ENCODE results near the gene GDI1.

GDI1 gene

DNA sequence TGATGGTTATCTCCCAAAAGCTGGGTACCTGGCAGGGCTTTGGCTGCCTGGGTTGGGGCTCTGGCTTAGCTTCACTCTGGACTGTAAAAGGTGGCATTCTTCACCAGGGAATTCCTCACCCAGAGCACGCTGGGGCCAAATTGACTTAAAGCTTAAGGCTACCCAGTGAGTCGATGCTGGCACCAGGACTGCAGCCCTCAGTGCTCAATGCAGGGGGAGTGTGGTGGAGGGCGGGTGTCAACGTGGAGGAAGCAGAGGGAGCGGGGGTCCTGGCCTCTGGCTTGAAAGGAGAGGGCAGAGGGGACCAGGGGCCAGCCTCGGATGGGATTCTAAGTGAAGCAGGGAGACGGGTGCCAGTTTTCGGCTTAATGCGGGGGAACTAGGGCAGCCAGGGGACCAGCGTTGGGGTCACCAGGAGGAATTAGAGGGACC lies 6.5 kb downstream of the GDI1 start:
- in situ Hi-C loops (cut with HindIII; ENCODE audit: low pct_ligation_motif_present, low sequenced_read_pairs) = no loop called here

GRCh38 chrX:154443992-154444754 lies 7.2 kb downstream of the GDI1 start, which contains the start of gene FAM50A:
Gene FAM50A, plus strand, starts transcription at chrX:154444141. Its CDS starts 95 bp downstream, at chrX:154444236.
- no peaks in the 10 kb centered on the region for H3K27me3 ChIP-seq (replicated peaks)
- H3K27ac ChIP-seq = peak within 1 kb of the TSS; percentile 58
- in situ Hi-C loops (cut with HindIII; ENCODE audit: low pct_ligation_motif_present, low sequenced_read_pairs) = no loop called here
- H3K4me3 ChIP-seq (ENCODE audit: low read depth, low read length) = peak within 1 kb of the TSS; percentile 62
- TF ChIP-seq, protein P1, sequence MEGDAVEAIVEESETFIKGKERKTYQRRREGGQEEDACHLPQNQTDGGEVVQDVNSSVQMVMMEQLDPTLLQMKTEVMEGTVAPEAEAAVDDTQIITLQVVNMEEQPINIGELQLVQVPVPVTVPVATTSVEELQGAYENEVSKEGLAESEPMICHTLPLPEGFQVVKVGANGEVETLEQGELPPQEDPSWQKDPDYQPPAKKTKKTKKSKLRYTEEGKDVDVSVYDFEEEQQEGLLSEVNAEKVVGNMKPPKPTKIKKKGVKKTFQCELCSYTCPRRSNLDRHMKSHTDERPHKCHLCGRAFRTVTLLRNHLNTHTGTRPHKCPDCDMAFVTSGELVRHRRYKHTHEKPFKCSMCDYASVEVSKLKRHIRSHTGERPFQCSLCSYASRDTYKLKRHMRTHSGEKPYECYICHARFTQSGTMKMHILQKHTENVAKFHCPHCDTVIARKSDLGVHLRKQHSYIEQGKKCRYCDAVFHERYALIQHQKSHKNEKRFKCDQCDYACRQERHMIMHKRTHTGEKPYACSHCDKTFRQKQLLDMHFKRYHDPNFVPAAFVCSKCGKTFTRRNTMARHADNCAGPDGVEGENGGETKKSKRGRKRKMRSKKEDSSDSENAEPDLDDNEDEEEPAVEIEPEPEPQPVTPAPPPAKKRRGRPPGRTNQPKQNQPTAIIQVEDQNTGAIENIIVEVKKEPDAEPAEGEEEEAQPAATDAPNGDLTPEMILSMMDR (IDR thresholded peaks at IDR 0.05; ENCODE audit: low read depth, low read length, missing control alignments) = no peak
- DNase-seq = peak; percentile 26
- peaks cover 18% of the 10 kb centered on the region for H3K36me3 ChIP-seq (replicated peaks)

More for the DNA sequence above, 6.5 kb downstream of the GDI1 start:
- TF ChIP-seq, protein P1 (IDR thresholded peaks at IDR 0.05; ENCODE audit: low read depth, low read length, missing control alignments) = no peak
- DNase-seq = no peak
- peak overlapping the region; percentile 36 for H3K4me3 ChIP-seq (ENCODE audit: low read depth, low read length)
- H3K36me3 ChIP-seq (replicated peaks) = peaks cover 16% of the 10 kb centered on the region
- H3K27me3 ChIP-seq (replicated peaks) = no peaks in the 10 kb centered on the region
- H3K27ac ChIP-seq = peak overlapping the region; percentile 4

GRCh38 chrX:154444755-154445246 lies 7.8 kb downstream of the GDI1 start:
- in situ Hi-C loops (cut with HindIII; ENCODE audit: low pct_ligation_motif_present, low sequenced_read_pairs) = no loop called here
- TF ChIP-seq, protein P1 (IDR thresholded peaks at IDR 0.05; ENCODE audit: low read depth, low read length, missing control alignments) = no peak
- Histone ChIP-seq H3K27me3 (replicated peaks) (no peaks in the 10 kb centered on the region), H3K36me3 (replicated peaks) (peaks cover 19% of the 10 kb centered on the region), H3K27ac (peak overlapping the region; percentile 58), H3K4me3 (ENCODE audit: low read depth, low read length) (peak overlapping the region; percentile 62)
- no peak for DNase-seq

- Histone ChIP-seq H3K4me3 (ENCODE audit: low read depth, low read length) (no peak overlapping the region), H3K27me3 (replicated peaks) (no peaks in the 10 kb centered on the region), H3K36me3 (replicated peaks) (peaks cover 18% of the 10 kb centered on the region), H3K27ac (no peak overlapping the region)
- DNase-seq = no peak
- TF ChIP-seq, protein P1 (IDR thresholded peaks at IDR 0.05; ENCODE audit: low read depth, low read length, missing control alignments) = no peak
- in situ Hi-C loops (cut with HindIII; ENCODE audit: low pct_ligation_motif_present, low sequenced_read_pairs) = no loop called here
Observed at GRCh38 chrX:154445776-154446175, 8.8 kb downstream of the GDI1 start.

GRCh38 chrX:154446430-154446829 lies 9.5 kb downstream of the GDI1 start:
- Histone ChIP-seq H3K27me3 (replicated peaks) (no peaks in the 10 kb centered on the region), H3K4me3 (ENCODE audit: low read depth, low read length) (no peak overlapping the region), H3K27ac (no peak overlapping the region), H3K36me3 (replicated peaks) (peaks cover 16% of the 10 kb centered on the region)
- in situ Hi-C loops (cut with HindIII; ENCODE audit: low pct_ligation_motif_present, low sequenced_read_pairs) = no loop called here
- TF ChIP-seq, protein P1 (IDR thresholded peaks at IDR 0.05; ENCODE audit: low read depth, low read length, missing control alignments) = no peak
- no peak for DNase-seq

Data from brain microvascular endothelial cell (primary cell).